GM23248 (cell line): Measurements from ENCODE around the gene NDUFS7. TPM values are rescaled to one million over a fixed set of nuclear protein-coding genes. Genes with fewer than 3 reads are reported as not detected.
A peak's percentile ranks its signal among the peaks of the same experiment; 100 is the strongest.

Experiments
- DNase-seq: peaks from one replicate; pipeline ENCODE4 v3.0.0-alpha.2; 2015
- H2AFZ ChIP-seq: fragments of 200-600 bp; sonication (generic); 2 replicates; pipeline ENCODE4 v1.6.1; 2016; ENCODE audit warnings: antibody characterized with exemption
- H3F3A ChIP-seq: fragments of 200-600 bp; sonication (generic); 2 replicates; pipeline ENCODE4 v1.6.1; 2016; ENCODE audit warnings: mild to moderate bottlenecking, antibody characterized with exemption, mixed run types; ENCODE audit not compliant: insufficient read depth
- H3K27ac ChIP-seq: fragments of 200-600 bp; sonication (generic); 2 replicates; pipeline ENCODE4 v1.5.1; 2016; ENCODE audit warnings: mild to moderate bottlenecking
- H3K27me3 ChIP-seq: fragments of 200-600 bp; sonication (generic); replicated peaks from 2 replicates; pipeline ENCODE4 v1.6.1; 2016; ENCODE audit warnings: mild to moderate bottlenecking; ENCODE audit not compliant: insufficient read depth
- H3K36me3 ChIP-seq: fragments of 200-600 bp; sonication (generic); 2 replicates; pipeline ENCODE4 v1.6.1; 2016; ENCODE audit warnings: low read depth, mild to moderate bottlenecking
- H3K4me1 ChIP-seq: fragments of 200-600 bp; sonication (generic); 2 replicates; pipeline ENCODE4 v1.6.1; 2016; ENCODE audit warnings: mild to moderate bottlenecking; ENCODE audit not compliant: insufficient read depth
- H3K4me2 ChIP-seq: fragments of 200-600 bp; sonication (generic); one replicate; pipeline ENCODE4 v1.6.1; 2016; ENCODE audit warnings: mild to moderate bottlenecking; ENCODE audit not compliant: unreplicated experiment
- H3K4me3 ChIP-seq: fragments of 200-600 bp; sonication (generic); 2 replicates; pipeline ENCODE4 v1.5.1; 2016; ENCODE audit warnings: mild to moderate bottlenecking
- H3K79me2 ChIP-seq: fragments of 200-600 bp; sonication (generic); 2 replicates; pipeline ENCODE4 v1.6.1; 2016; ENCODE audit warnings: mild to moderate bottlenecking; ENCODE audit not compliant: insufficient read depth
- H3K9ac ChIP-seq: fragments of 200-600 bp; sonication (generic); 2 replicates; pipeline ENCODE4 v1.6.1; 2016; ENCODE audit warnings: mild to moderate bottlenecking
- H3K9me2 ChIP-seq: fragments of 200-600 bp; sonication (generic); 2 replicates; pipeline ENCODE4 v1.6.1; 2016; ENCODE audit warnings: mixed run types, mild to moderate bottlenecking, moderate library complexity; ENCODE audit not compliant: insufficient read depth
- H3K9me3 ChIP-seq: fragments of 200-600 bp; sonication (generic); one replicate; pipeline ENCODE4 v1.6.1; 2017; ENCODE audit warnings: low read depth
- H4K20me1 ChIP-seq: fragments of 200-600 bp; sonication (generic); 2 replicates; pipeline ENCODE4 v1.6.0; 2016; ENCODE audit not compliant: insufficient read depth
- EZH2 ChIP-seq: fragments of 200-600 bp; sonication (generic); IDR thresholded peaks from 2 replicates; pipeline ENCODE4 v1.6.1; 2018; ENCODE audit warnings: antibody characterized with exemption, mild to moderate bottlenecking; ENCODE audit not compliant: insufficient read depth, poor library complexity, severe bottlenecking
- EZH2phosphoT487 ChIP-seq: fragments of 200-600 bp; sonication (generic); IDR thresholded peaks from 2 replicates; pipeline ENCODE4 v1.6.1; 2018; ENCODE audit warnings: antibody characterized with exemption, moderate library complexity, mild to moderate bottlenecking, low read depth; ENCODE audit not compliant: insufficient read depth
- WGBS, 2 experiments: methylation state at CpG; one replicate each; pipeline ENCODE4 v1.1.6; 2015 to 2017; ENCODE audit warnings: low lambda C conversion rate in 2 of 2, low coverage in 1 of 2; ENCODE audit errors: missing lambda C conversion rate in 2 of 2; 5-methylcytosine and 5-hydroxymethylcytosine counted together
- in situ Hi-C: fragments of 300-500 bp; cut with MboI; formaldehyde crosslinking; loops from 2 replicates; pipeline ENCODE4 v1.15.0; 2020
- polyA plus RNA-seq: library from polyadenylated mRNA; unstranded; fragments of >200 nt; fragmentation: Nextera tagmentation; extraction: Ambion mirVana; gene quantifications from 2 replicates; pipeline ENCODE4 v1.2.1, GENCODE V29; 2016
- total RNA-seq: library from RNA; depleted of rRNA; stranded (reverse); fragments of >200 nt; shearing (Covaris generic); gene quantifications from 2 replicates; pipeline ENCODE4 v1.2.3, GENCODE V29; 2014

The NDUFS7 gene
- total and polyA plus RNA-seq, 2 experiments from 2014 or later: 67.1 to 173 TPM

DNA sequence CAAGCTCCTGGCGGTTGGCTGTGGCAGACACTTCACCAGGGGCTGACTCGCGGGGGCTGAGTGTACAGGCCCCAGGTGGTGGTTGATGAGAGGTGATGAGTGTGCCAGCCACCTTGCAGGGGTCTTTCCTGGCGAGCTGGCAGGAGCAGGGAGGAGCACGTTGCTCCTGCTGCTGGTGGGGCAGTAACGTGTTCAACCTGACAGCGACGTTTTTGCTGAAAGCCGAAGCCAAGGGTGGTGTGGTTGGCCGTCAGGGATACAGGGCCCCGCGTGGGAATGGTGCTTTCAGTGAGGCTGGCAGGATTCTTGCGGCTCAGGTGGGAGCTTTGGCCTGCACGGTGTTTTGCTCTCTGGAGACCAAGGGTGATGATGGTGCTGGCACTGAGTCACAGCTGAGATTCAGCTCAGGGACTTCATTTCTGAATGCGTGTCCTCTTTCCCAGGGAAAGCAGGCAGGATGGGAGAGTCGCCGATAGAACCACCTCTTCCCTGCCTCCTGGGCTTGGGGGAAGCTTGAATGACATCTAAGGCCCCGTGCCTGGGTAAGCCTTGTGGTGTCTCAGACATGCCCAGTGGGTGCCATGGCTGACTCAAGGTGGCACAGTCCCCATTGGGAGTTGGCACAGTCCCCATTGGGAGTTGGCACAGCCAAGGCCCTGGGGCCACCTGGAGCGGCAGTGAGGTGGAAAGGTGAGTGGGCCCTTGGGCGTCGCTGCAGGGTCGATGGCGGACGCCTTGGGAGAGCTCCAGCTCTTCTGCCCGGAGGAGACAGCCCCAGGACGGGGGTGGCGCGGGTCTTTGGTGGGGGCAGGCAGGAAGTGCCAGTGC is 32.5 kb downstream of the NDUFS7 start:
- peak; percentile 75 for DNase-seq
- Histone ChIP-seq H3K79me2 (peaks cover 99% of the 10 kb centered on the region), H3K9me3 (no peaks in the 10 kb centered on the region), H3F3A (peaks cover 10% of the 10 kb centered on the region; the same call in 1 of the 2 replicates), H3K4me1 (peaks cover 21% of the 10 kb centered on the region), H3K4me2 (peak overlapping the region; percentile 41), H4K20me1 (peaks cover 4% of the 10 kb centered on the region; the same call in 1 of the 2 replicates), H3K4me3 (peak overlapping the region; percentile 27), H3K27ac (peak overlapping the region; percentile 90), H3K27me3 (no peaks in the 10 kb centered on the region), H3K9ac (peak overlapping the region; percentile 73), H2AFZ (no peak overlapping the region), H3K9me2 (no peaks in the 10 kb centered on the region), H3K36me3 (no peaks in the 10 kb centered on the region)
- TF ChIP-seq EZH2phosphoT487: no peak
- TF ChIP-seq EZH2: no peak
- 60 to 61% methylated on average over 28 of the region's 28 CpGs for WGBS, 2 experiments
- in situ Hi-C loops: no loop called here

- peaks cover 99% of the 10 kb centered on the region for H3K79me2 ChIP-seq
- TF ChIP-seq EZH2 (no peak), EZH2phosphoT487 (no peak)
- 74 to 81% methylated on average over 20 to 21 of the region's 21 CpGs for WGBS, 2 experiments
- H3K4me2 ChIP-seq: no peak overlapping the region
- no peaks in the 10 kb centered on the region for H3K27me3 ChIP-seq
- no peaks in the 10 kb centered on the region for H3K9me2 ChIP-seq
- peak overlapping the region; percentile 90 for H3K27ac ChIP-seq
- no peaks in the 10 kb centered on the region for H3K9me3 ChIP-seq
- in situ Hi-C loops: no loop called here
- DNase-seq: no peak
- H3K4me3 ChIP-seq: no peak overlapping the region
- 0 out of 2 replicates have a peak overlapping the region, but pooled peaks have one; percentile 73 for H3K9ac ChIP-seq
- H3F3A ChIP-seq: peaks cover 10% of the 10 kb centered on the region; the same call in 1 of the 2 replicates
- no peaks in the 10 kb centered on the region; the same call in 1 of the 2 replicates for H3K36me3 ChIP-seq
- H4K20me1 ChIP-seq: peaks cover 4% of the 10 kb centered on the region; the same call in 1 of the 2 replicates
- no peak overlapping the region for H2AFZ ChIP-seq
- H3K4me1 ChIP-seq: peaks cover 15% of the 10 kb centered on the region
Measured at GRCh38 chr19:1417145-1417544, 33.4 kb downstream of the NDUFS7 start.

DNA sequence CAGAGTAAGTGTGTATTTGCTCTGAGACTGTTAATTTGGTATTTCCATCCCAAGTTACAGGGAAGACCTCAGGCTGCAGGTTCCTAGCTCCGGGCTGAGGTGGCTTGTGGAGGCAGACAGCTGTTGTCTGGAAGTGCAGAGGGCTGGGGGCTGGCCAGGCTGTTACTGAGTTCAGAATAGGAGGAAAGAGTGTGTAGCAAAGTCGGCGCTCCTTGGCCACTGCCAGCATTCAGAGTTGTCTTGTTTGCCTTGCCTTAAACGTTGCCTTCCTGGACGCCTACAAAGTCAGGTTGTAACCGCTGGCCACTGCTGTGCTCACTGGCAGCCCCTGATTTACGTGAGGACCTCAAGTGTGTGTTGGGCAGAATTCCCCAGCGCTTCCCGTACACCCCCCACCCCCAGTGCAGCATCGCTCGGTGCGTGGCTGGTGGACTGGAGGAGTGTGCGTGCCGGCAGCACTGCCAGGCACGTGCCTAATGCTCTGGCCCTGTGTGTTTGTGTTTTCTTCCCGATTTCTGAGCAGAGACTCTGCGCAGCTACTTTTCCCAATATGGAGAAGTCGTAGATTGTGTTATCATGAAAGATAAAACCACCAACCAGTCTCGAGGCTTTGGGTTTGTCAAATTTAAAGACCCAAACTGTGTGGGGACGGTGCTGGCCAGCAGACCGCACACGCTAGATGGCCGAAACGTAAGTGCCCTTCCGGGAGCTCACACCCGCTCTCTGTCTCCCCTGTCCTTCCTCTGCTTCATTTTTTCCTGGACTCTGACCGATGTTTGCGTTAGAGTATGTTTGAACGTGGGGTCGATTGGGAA is 34.2 kb downstream of the NDUFS7 start:
- Histone ChIP-seq H3K27me3 (no peaks in the 10 kb centered on the region), H3K36me3 (peaks cover 4% of the 10 kb centered on the region; the same call in 1 of the 2 replicates), H3K4me2 (no peak overlapping the region), H4K20me1 (peaks cover 4% of the 10 kb centered on the region; the same call in 1 of the 2 replicates), H3K79me2 (peaks cover 99% of the 10 kb centered on the region), H3K4me1 (peaks cover 14% of the 10 kb centered on the region), H3K4me3 (no peak overlapping the region), H3K9ac (no peak overlapping the region), H2AFZ (no peak overlapping the region), H3F3A (peaks cover 10% of the 10 kb centered on the region; the same call in 1 of the 2 replicates), H3K9me2 (no peaks in the 10 kb centered on the region), H3K27ac (no peak overlapping the region), H3K9me3 (no peaks in the 10 kb centered on the region)
- in situ Hi-C loops: no loop called here
- DNase-seq: no peak
- TF ChIP-seq EZH2phosphoT487 (no peak), EZH2 (no peak)
- WGBS, 2 experiments: 93 to 94% methylated on average over 30 of the region's 30 CpGs

- in situ Hi-C loops: no loop called here
- H3K4me1 ChIP-seq: peaks cover 14% of the 10 kb centered on the region
- no peak overlapping the region for H3K27ac ChIP-seq
- peaks cover 4% of the 10 kb centered on the region; the same call in 1 of the 2 replicates for H4K20me1 ChIP-seq
- no peak for TF ChIP-seq EZH2phosphoT487
- no peak for TF ChIP-seq EZH2
- peaks cover 6% of the 10 kb centered on the region; the same call in 1 of the 2 replicates for H3K36me3 ChIP-seq
- 93% methylated on average over 13 of the region's 13 CpGs for WGBS, 2 experiments
- H3K27me3 ChIP-seq: no peaks in the 10 kb centered on the region
- H3K4me2 ChIP-seq: no peak overlapping the region
- no peaks in the 10 kb centered on the region for H3K9me2 ChIP-seq
- no peak overlapping the region for H3K4me3 ChIP-seq
- H3F3A ChIP-seq: peaks cover 10% of the 10 kb centered on the region; the same call in 1 of the 2 replicates
- H2AFZ ChIP-seq: no peak overlapping the region
- H3K79me2 ChIP-seq: peaks cover 99% of the 10 kb centered on the region
- no peaks in the 10 kb centered on the region for H3K9me3 ChIP-seq
- DNase-seq: no peak
- H3K9ac ChIP-seq: no peak overlapping the region
Measured at GRCh38 chr19:1418496-1418775, 34.7 kb downstream of the NDUFS7 start.
